Esophagus muscularis mucosa (tissue), 4 donors: ENCODE measurements around the gene PRDM16.

Source experiments
- CTCF ChIP-seq, 3 experiments: fragments of 200-600 bp in 2 of 3; fragments of 450-650 bp in 1 of 3; sonication (generic) in 2 of 3; IDR thresholded peaks; one replicate each; pipeline ENCODE4 v1.5.1; 2017 to 2019; ENCODE audit warnings: antibody characterized with exemption in 3 of 3, mild to moderate bottlenecking in 2 of 3, moderate library complexity in 1 of 3
- EP300 ChIP-seq: sonication (generic); formaldehyde crosslinking; IDR thresholded peaks from one replicate; pipeline ENCODE4 v1.6.1; 2017; ENCODE audit warnings: antibody characterized with exemption
- POLR2A ChIP-seq: fragments of 450-650 bp; IDR thresholded peaks from one replicate; pipeline ENCODE4 v1.6.1; 2017; ENCODE audit warnings: antibody characterized with exemption, moderate library complexity, mild to moderate bottlenecking, low read depth
- POLR2AphosphoS5 ChIP-seq, 2 donors: sonication (generic); formaldehyde crosslinking; IDR thresholded peaks; one replicate each; pipeline ENCODE4 v1.6.1; 2017; ENCODE audit warnings: antibody characterized with exemption in 2 of 2

GRCh38 chr1:3217181-3217641 lies 148.2 kb downstream of the PRDM16 start:
- TF ChIP-seq POLR2AphosphoS5 (IDR thresholded peaks at IDR 0.05) = no peak
- no peak for TF ChIP-seq CTCF (IDR thresholded peaks at IDR 0.05)
- TF ChIP-seq POLR2A = no peak
- no peak for TF ChIP-seq EP300
